Sigmoid colon (tissue), 4 donors: ENCODE results near the gene ECHS1.

Experiments
- EP300 ChIP-seq, 4 donors: sonication (generic); formaldehyde crosslinking; IDR thresholded peaks; one replicate each; pipeline ENCODE4 v1.6.1; 2017; ENCODE audit warnings: antibody characterized with exemption in 4 of 4
- TF ChIP-seq, protein P1 (sequence below), 4 experiments: fragments of 450-650 bp in 3 of 4; fragments of 200-600 bp in 1 of 4; IDR thresholded peaks; one replicate each; pipeline ENCODE4 v1.5.1; 2016 to 2019; ENCODE audit warnings: antibody characterized with exemption in 4 of 4, mild to moderate bottlenecking in 3 of 4, moderate library complexity in 2 of 4

- no peak for TF ChIP-seq EP300 (IDR thresholded peaks at IDR 0.05)
- TF ChIP-seq, protein P1, sequence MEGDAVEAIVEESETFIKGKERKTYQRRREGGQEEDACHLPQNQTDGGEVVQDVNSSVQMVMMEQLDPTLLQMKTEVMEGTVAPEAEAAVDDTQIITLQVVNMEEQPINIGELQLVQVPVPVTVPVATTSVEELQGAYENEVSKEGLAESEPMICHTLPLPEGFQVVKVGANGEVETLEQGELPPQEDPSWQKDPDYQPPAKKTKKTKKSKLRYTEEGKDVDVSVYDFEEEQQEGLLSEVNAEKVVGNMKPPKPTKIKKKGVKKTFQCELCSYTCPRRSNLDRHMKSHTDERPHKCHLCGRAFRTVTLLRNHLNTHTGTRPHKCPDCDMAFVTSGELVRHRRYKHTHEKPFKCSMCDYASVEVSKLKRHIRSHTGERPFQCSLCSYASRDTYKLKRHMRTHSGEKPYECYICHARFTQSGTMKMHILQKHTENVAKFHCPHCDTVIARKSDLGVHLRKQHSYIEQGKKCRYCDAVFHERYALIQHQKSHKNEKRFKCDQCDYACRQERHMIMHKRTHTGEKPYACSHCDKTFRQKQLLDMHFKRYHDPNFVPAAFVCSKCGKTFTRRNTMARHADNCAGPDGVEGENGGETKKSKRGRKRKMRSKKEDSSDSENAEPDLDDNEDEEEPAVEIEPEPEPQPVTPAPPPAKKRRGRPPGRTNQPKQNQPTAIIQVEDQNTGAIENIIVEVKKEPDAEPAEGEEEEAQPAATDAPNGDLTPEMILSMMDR (IDR thresholded peaks at IDR 0.05) = no peak
Observed at GRCh38 chr10:133332936-133333699, 40.0 kb downstream of the ECHS1 start.
